Measurements from ENCODE around the gene TMEM179. TPM values are rescaled to one million over a fixed set of nuclear protein-coding genes. Genes with fewer than 3 reads are reported as not detected.

TMEM179 gene
- total RNA-seq, 4 donors from 2014 or later: not detected

DNA sequence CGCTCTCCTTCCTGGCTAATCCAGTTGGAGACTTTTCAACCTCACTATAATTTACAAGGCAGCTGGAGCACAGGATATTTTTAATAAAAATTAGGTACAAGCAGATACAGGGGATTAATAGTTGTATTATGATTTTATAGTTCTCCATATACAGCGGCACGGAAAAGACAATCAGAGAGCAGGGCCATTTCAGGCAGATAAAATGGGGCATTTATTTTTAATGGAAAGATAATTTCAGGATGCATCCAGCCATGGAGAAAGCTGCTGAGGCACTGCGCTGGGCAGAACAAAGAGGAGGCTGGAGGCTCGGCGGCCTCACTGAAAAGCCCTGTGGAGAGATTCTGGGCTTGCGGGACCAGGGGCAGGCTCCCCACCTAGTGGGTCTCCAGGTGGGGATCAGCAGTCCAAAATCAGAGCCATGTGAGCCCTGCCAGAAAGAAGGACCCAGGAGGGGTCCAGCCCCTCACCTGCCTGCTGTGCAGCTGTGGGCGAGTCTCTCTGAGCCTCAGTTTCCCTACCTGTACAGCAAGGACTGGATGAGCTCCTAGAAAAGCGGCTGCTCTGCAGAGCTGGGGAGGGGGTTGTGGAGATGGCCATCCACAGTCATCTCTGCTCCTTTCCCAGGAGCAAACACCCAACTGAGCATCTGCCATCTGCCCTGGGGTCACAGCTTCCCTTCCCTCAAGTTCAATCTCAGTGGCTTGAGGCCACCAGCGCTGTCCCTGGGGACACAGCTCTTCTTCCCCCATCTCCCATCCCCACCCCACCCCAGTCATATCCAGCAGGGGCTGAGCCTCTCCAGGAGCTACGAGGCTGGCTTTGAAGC, 48.9 kb downstream of the TMEM179 start:
- Histone ChIP-seq H3K36me3 (no peaks in the 10 kb centered on the region), H3K4me1 (no peaks in the 10 kb centered on the region), H3K4me3 (no peak overlapping the region), H3K27ac (no peak overlapping the region), H3K9me3 (no peaks in the 10 kb centered on the region), H3K27me3 (peaks cover 0 to 9% (median 0%) of the 10 kb centered on the region in 3 donors)
- intact Hi-C loops (cut with DNase I; ENCODE audit: low total_unique reads) (no loop called here), in situ Hi-C loops (cut with MboI; ENCODE audit: low sequenced_read_pairs in 4 of 4) (loop anchor here in 3 of 4 donors (25.0 kb wide), 1 partner anchor 418 kb away; the partner anchor contains the start of gene KIF26A (in 3 of the 3))
- DNase-seq: no peak
- no peak for ATAC-seq
- no peak for TF ChIP-seq POLR2A (IDR thresholded peaks at IDR 0.05)
- TF ChIP-seq CTCF (IDR thresholded peaks at IDR 0.05 in 4 of 5, conservative IDR thresholded peaks at IDR 0.05 in 1 of 5): no peak

DNA sequence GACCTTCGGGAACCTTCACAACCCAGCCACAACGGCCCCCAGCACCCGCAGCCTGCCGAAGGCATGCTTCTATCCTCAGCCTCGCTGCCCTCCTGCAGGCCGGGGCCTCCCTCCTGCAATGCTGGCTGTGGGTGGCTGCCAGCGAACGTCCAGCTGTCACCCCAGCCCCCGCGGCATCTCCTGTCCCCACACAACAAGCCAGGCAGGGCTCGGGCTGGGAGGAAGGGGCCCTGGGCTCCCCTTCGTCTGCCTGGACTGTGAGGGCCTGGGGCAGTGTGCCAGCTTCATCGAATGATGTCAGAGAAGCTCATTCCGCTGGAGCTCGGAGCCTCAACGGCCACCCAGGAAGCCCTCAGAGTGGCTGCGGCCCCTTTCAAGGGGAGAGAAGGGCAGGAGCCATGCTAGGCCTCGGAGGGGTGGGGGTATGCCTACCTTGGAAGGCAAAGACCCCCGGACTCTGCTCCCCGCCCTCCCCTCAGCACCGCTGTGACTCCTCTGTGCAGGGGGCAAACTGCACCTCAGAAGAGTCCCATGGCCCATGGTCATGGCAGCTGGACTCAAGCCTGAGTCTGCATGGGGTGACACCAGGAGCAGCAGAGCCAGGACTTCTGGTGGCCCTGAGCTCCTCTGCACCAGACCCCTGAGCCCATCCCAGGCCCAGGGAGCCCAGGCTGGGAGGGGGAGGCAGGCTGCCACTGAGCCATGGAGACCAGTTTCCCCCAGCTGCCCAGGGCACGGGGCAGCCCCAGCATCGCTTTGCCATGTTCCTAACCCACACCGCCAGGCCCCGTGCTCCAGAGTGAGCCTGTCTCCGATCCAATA, 49.8 kb downstream of the TMEM179 start:
- no peak for ATAC-seq
- Histone ChIP-seq H3K4me3 (no peak overlapping the region), H3K27ac (no peak overlapping the region), H3K36me3 (no peaks in the 10 kb centered on the region), H3K4me1 (no peaks in the 10 kb centered on the region), H3K9me3 (no peaks in the 10 kb centered on the region), H3K27me3 (peaks cover 0 to 9% (median 0%) of the 10 kb centered on the region in 3 donors)
- no peak for DNase-seq
- intact Hi-C loops (cut with DNase I; ENCODE audit: low total_unique reads) (no loop called here), in situ Hi-C loops (cut with MboI; ENCODE audit: low sequenced_read_pairs in 4 of 4) (loop anchor here in 3 of 4 donors (25.0 kb wide), 1 partner anchor 418 kb away; the partner anchor contains the start of gene KIF26A (in 3 of the 3))
- TF ChIP-seq CTCF (IDR thresholded peaks at IDR 0.05 in 4 of 5, conservative IDR thresholded peaks at IDR 0.05 in 1 of 5) (no peak), POLR2A (IDR thresholded peaks at IDR 0.05) (no peak)

GRCh38 chr14:104554088-104554607, 50.4 kb downstream of the TMEM179 start:
- no peak overlapping the region for H3K27ac ChIP-seq
- H3K4me3 ChIP-seq: no peak overlapping the region
- H3K4me1 ChIP-seq: no peaks in the 10 kb centered on the region
- TF ChIP-seq CTCF (IDR thresholded peaks at IDR 0.05 in 4 of 5, conservative IDR thresholded peaks at IDR 0.05 in 1 of 5) (no peak), POLR2A (IDR thresholded peaks at IDR 0.05) (no peak)
- intact Hi-C loops (cut with DNase I; ENCODE audit: low total_unique reads): no loop called here
- no peaks in the 10 kb centered on the region for H3K9me3 ChIP-seq
- in situ Hi-C loops (cut with MboI; ENCODE audit: low sequenced_read_pairs in 4 of 4): loop anchor here in 3 of 4 donors (25.0 kb wide), 1 partner anchor 417 kb away; the partner anchor contains the start of gene KIF26A (in 3 of the 3)
- H3K36me3 ChIP-seq: no peaks in the 10 kb centered on the region
- peaks cover 0 to 9% (median 0%) of the 10 kb centered on the region in 3 donors for H3K27me3 ChIP-seq
- ATAC-seq (no peak), DNase-seq (no peak)

GRCh38 chr14:104553166-104554087, 51.1 kb downstream of the TMEM179 start:
- Histone ChIP-seq H3K4me3 (no peak overlapping the region), H3K9me3 (no peaks in the 10 kb centered on the region), H3K27ac (no peak overlapping the region), H3K27me3 (peaks cover 0 to 9% (median 0%) of the 10 kb centered on the region in 3 donors), H3K36me3 (no peaks in the 10 kb centered on the region), H3K4me1 (no peaks in the 10 kb centered on the region)
- TF ChIP-seq POLR2A (IDR thresholded peaks at IDR 0.05) (no peak), CTCF (IDR thresholded peaks at IDR 0.05 in 4 of 5, conservative IDR thresholded peaks at IDR 0.05 in 1 of 5) (no peak)
- in situ Hi-C loops (cut with MboI; ENCODE audit: low sequenced_read_pairs in 4 of 4): loop anchor here in 3 of 4 donors (25.0 kb wide), 1 partner anchor 416 kb away; the partner anchor contains the start of gene KIF26A (in 3 of the 3)
- DNase-seq (no peak), ATAC-seq (no peak)
- intact Hi-C loops (cut with DNase I; ENCODE audit: low total_unique reads): no loop called here
